Measurements from ENCODE around the gene EPYC. TPM values are rescaled to one million over a fixed set of nuclear protein-coding genes. Genes with fewer than 3 reads are reported as not detected.
A peak's percentile ranks its signal among the peaks of the same experiment; 100 is the strongest.

EPYC gene
- total RNA-seq, 1 donor from 2014 or later, result not detected

- TF ChIP-seq CTCF (IDR thresholded peaks at IDR 0.05), result no peak
- DNase-seq, result no peak
- CTCF ChIA-PET, result no interaction called here
- POLR2A ChIA-PET, result no interaction called here
- Mint-ChIP-seq H3K36me3 (ENCODE audit: low read depth) (no peaks in the 10 kb centered on the region), H3K9me3 (no peaks in the 10 kb centered on the region), H3K27me3 (peaks cover 4% of the 10 kb centered on the region), H3K4me1 (no peaks in the 10 kb centered on the region), H3K27ac (no peak overlapping the region), H3K4me3 (no peak overlapping the region)
- no peak for ATAC-seq (ENCODE audit: low read depth)
- intact Hi-C loops (cut with micrococcal nuclease), result no loop called here
Observed at GRCh38 chr12:90963946-90964345, 40.8 kb downstream of the EPYC start.

- ATAC-seq (ENCODE audit: low read depth), result no peak
- H3K4me3 Mint-ChIP-seq, result no peak overlapping the region
- no peaks in the 10 kb centered on the region for H3K36me3 Mint-ChIP-seq (ENCODE audit: low read depth)
- no peaks in the 10 kb centered on the region for H3K4me1 Mint-ChIP-seq
- no peak for TF ChIP-seq CTCF (IDR thresholded peaks at IDR 0.05)
- no peaks in the 10 kb centered on the region for H3K9me3 Mint-ChIP-seq
- H3K27me3 Mint-ChIP-seq, result no peaks in the 10 kb centered on the region
- H3K27ac Mint-ChIP-seq, result no peak overlapping the region
- ChIA-PET POLR2A (no interaction called here), CTCF (interaction anchor here (0.6 kb wide), 1 partner anchor 370 kb away, joined by 3 read pairs; no protein-coding TSS in a partner anchor)
- no peak for DNase-seq
- intact Hi-C loops (cut with micrococcal nuclease), result no loop called here
Observed at GRCh38 chr12:90961154-90961553, 43.6 kb downstream of the EPYC start.

- DNase-seq (no peak), ATAC-seq (ENCODE audit: low read depth) (peak; percentile 60)
- Mint-ChIP-seq H3K27ac (no peak overlapping the region), H3K4me3 (no peak overlapping the region), H3K9me3 (no peaks in the 10 kb centered on the region), H3K36me3 (ENCODE audit: low read depth) (no peaks in the 10 kb centered on the region), H3K27me3 (no peaks in the 10 kb centered on the region), H3K4me1 (no peaks in the 10 kb centered on the region)
- POLR2A ChIA-PET, result no interaction called here
- TF ChIP-seq CTCF (IDR thresholded peaks at IDR 0.05), result no peak
- CTCF ChIA-PET, result interaction anchor here (0.6 to 1.6 kb wide), 3 partner anchors 10 to 15 kb away, joined by 3 to 6 read pairs (median 3); no protein-coding TSS in a partner anchor
- intact Hi-C loops (cut with micrococcal nuclease), result loop anchor here (1.0 to 5.0 kb wide), 2 partner anchors 1416 to 1942 kb away; no protein-coding TSS in a partner anchor
Observed at GRCh38 chr12:90959538-90960139, 45.1 kb downstream of the EPYC start.

GRCh38 chr12:90959032-90959431, 45.7 kb downstream of the EPYC start:
- Mint-ChIP-seq H3K9me3 (no peaks in the 10 kb centered on the region), H3K4me1 (no peaks in the 10 kb centered on the region), H3K27me3 (no peaks in the 10 kb centered on the region), H3K4me3 (no peak overlapping the region), H3K27ac (no peak overlapping the region), H3K36me3 (ENCODE audit: low read depth) (no peaks in the 10 kb centered on the region)
- ATAC-seq (ENCODE audit: low read depth), result no peak
- ChIA-PET CTCF (interaction anchor here (0.6 to 1.6 kb wide), 3 partner anchors 10 to 14 kb away, joined by 3 to 6 read pairs (median 3); no protein-coding TSS in a partner anchor), POLR2A (no interaction called here)
- DNase-seq, result no peak
- intact Hi-C loops (cut with micrococcal nuclease), result loop anchor here (1.0 to 5.0 kb wide), 2 partner anchors 1416 to 1942 kb away; no protein-coding TSS in a partner anchor
- no peak for TF ChIP-seq CTCF (IDR thresholded peaks at IDR 0.05)

- intact Hi-C loops (cut with micrococcal nuclease), result loop anchor here (5.0 kb wide), 1 partner anchor 1941 kb away; no protein-coding TSS in a partner anchor
- Mint-ChIP-seq H3K9me3 (no peaks in the 10 kb centered on the region), H3K36me3 (ENCODE audit: low read depth) (no peaks in the 10 kb centered on the region), H3K27me3 (no peaks in the 10 kb centered on the region), H3K4me1 (no peaks in the 10 kb centered on the region), H3K4me3 (no peak overlapping the region), H3K27ac (no peak overlapping the region)
- POLR2A ChIA-PET, result no interaction called here
- no peak for ATAC-seq (ENCODE audit: low read depth)
- no peak for DNase-seq
- CTCF ChIA-PET, result interaction anchor here (1.6 kb wide), 1 partner anchor 11 kb away, joined by 6 read pairs; no protein-coding TSS in a partner anchor
- no peak for TF ChIP-seq CTCF (IDR thresholded peaks at IDR 0.05)
Observed at GRCh38 chr12:90958347-90958746, 46.4 kb downstream of the EPYC start.
